Glutamatergic neuron (in vitro differentiated cells): ENCODE results near the gene CYSTM1. TPM values are rescaled to one million over a fixed set of nuclear protein-coding genes. Genes with fewer than 3 reads are reported as not detected.

ENCODE experiments used
- DNase-seq: peaks from one replicate; pipeline ENCODE4 v3.0.0; 2022
- H3K27ac Mint-ChIP-seq: one replicate; pipeline ENCODE4 v1.8.0; 2020; ENCODE audit warnings: mild to moderate bottlenecking, mixed read lengths, inconsistent platforms; ENCODE audit not compliant: unreplicated experiment
- H3K27me3 Mint-ChIP-seq: one replicate; pipeline ENCODE4 v1.8.0; 2020; ENCODE audit warnings: mild to moderate bottlenecking, moderate library complexity, mixed read lengths, inconsistent platforms; ENCODE audit not compliant: unreplicated experiment
- H3K36me3 Mint-ChIP-seq: one replicate; pipeline ENCODE4 v1.8.0; 2020; ENCODE audit warnings: mild to moderate bottlenecking, mixed read lengths, inconsistent platforms; ENCODE audit not compliant: unreplicated experiment
- H3K4me1 Mint-ChIP-seq: one replicate; pipeline ENCODE4 v1.8.0; 2020; ENCODE audit warnings: mild to moderate bottlenecking, low read depth, mixed read lengths, inconsistent platforms; ENCODE audit not compliant: unreplicated experiment
- H3K4me3 Mint-ChIP-seq: one replicate; pipeline ENCODE4 v1.8.0; 2020; ENCODE audit warnings: mild to moderate bottlenecking, mixed read lengths, inconsistent platforms; ENCODE audit not compliant: unreplicated experiment
- H3K9me3 Mint-ChIP-seq: one replicate; pipeline ENCODE4 v1.8.0; 2020; ENCODE audit warnings: mild to moderate bottlenecking, moderate library complexity, mixed read lengths, inconsistent platforms; ENCODE audit not compliant: unreplicated experiment
- CTCF ChIP-seq: fragments of 200-600 bp; sonication (generic); IDR thresholded peaks from one replicate; pipeline ENCODE4 v1.5.0; 2021; ENCODE audit not compliant: partially characterized antibody, unreplicated experiment
- total RNA-seq: library from RNA; stranded (reverse); fragmentation: NEBNext Ultra II Directional; extraction: Animal tissue kit (Norgen Biotek cat#: 25700); gene quantifications from one replicate; pipeline ENCODE4 v1.2.1, GENCODE V29; 2021; ENCODE audit not compliant: unreplicated experiment

CYSTM1 gene
- total RNA-seq, 1 donor from 2014 or later = 37.4 TPM

- Mint-ChIP-seq H3K27me3 (peaks cover 4% of the 10 kb centered on the region), H3K9me3 (peaks cover 3% of the 10 kb centered on the region), H3K36me3 (no peaks in the 10 kb centered on the region), H3K4me3 (peak overlapping the region; percentile 89), H3K4me1 (peaks cover 3% of the 10 kb centered on the region), H3K27ac (no peak overlapping the region)
- no peak for TF ChIP-seq CTCF
- no peak for DNase-seq
Observed at GRCh38 chr5:140174014-140174413, 974 bp upstream of the CYSTM1 start.

DNA sequence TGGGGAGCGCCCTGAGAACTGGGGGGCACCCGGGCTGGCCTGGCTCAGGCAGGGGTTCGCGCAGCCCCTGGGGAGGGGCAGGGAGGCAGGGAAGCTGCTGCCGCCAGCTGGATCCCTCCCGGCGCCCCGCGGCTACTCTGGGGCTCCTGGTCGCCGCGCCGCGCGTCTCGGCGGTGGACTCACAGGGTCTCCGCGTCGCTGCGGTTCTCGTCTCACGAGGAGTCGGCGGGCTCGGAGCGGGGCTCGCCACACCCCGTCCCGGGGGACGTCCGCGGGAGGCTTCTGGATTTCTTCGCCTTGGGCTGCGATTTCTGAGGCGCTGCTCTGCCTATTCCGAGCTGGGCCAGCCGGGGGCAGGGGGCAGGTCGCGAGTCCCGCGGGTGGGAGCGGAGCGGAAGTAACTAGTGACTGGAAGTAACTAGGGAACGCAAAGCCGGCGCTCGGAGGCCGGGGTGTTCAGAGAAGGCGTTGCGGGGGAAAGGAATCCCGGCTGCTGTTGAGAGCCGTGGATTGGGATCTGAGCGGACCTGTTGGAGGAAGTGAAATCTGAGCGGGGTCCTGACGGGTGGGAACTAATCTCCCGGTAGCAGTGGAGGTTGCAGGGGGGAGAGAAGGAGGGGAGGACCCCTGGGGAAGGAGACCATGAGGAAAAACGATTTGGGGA lies 511 bp downstream of the CYSTM1 start:
- Mint-ChIP-seq H3K27me3 (peaks cover 4% of the 10 kb centered on the region), H3K27ac (peak overlapping the region; percentile 93), H3K4me3 (peak overlapping the region; percentile 99), H3K4me1 (peaks cover 3% of the 10 kb centered on the region), H3K9me3 (peaks cover 3% of the 10 kb centered on the region), H3K36me3 (no peaks in the 10 kb centered on the region)
- TF ChIP-seq CTCF = peak; percentile 10
- DNase-seq = peak; percentile 92

DNA sequence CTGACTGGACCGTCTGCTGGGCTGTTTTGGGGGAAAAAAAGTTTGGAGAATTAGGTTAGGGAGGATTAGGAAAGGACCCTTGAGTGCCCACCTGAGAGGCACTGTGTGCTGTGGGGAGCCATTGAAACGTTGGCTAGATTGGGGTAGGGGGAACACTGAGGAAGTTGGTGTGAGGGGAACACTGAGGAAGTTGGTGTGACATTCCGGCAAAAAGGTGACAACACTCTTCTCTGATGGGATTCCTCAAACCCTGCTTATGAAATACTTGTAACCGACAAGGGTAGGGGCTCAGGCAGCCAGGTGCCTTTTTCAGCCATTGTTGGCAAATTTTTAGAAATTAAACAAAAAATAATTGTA lies 1.0 kb downstream of the CYSTM1 start:
- no peak for TF ChIP-seq CTCF
- H3K4me1 Mint-ChIP-seq = peaks cover 3% of the 10 kb centered on the region
- H3K27ac Mint-ChIP-seq = peak overlapping the region; percentile 93
- peaks cover 4% of the 10 kb centered on the region for H3K27me3 Mint-ChIP-seq
- H3K36me3 Mint-ChIP-seq = no peaks in the 10 kb centered on the region
- peak overlapping the region; percentile 99 for H3K4me3 Mint-ChIP-seq
- H3K9me3 Mint-ChIP-seq = peaks cover 3% of the 10 kb centered on the region
- DNase-seq = no peak

DNA sequence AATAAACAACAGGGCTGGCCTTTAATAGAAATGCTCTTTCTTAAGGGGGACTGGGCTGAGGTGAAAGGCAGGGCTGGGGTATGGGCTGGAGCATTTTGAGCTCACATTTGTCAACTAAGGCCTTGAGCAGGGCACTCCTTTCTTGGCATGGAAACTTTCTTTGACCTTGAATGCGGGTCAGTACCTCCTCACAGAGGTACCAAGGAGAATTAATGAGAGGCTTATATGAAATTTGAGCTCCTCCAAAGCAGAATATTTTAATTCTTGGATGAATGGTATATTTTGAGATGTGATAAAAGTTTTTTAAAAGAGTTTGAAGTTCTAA lies 3.1 kb downstream of the CYSTM1 start:
- Mint-ChIP-seq H3K4me3 (no peak overlapping the region), H3K27me3 (peaks cover 6% of the 10 kb centered on the region), H3K27ac (no peak overlapping the region), H3K36me3 (no peaks in the 10 kb centered on the region), H3K4me1 (peaks cover 3% of the 10 kb centered on the region), H3K9me3 (peaks cover 5% of the 10 kb centered on the region)
- no peak for DNase-seq
- TF ChIP-seq CTCF = no peak

- H3K4me3 Mint-ChIP-seq = no peak overlapping the region
- peaks cover 6% of the 10 kb centered on the region for H3K27me3 Mint-ChIP-seq
- DNase-seq = no peak
- no peak overlapping the region for H3K27ac Mint-ChIP-seq
- H3K36me3 Mint-ChIP-seq = no peaks in the 10 kb centered on the region
- H3K9me3 Mint-ChIP-seq = peaks cover 5% of the 10 kb centered on the region
- peaks cover 3% of the 10 kb centered on the region for H3K4me1 Mint-ChIP-seq
- no peak for TF ChIP-seq CTCF
Observed at GRCh38 chr5:140178482-140179116, 3.6 kb downstream of the CYSTM1 start.
